PC-9 (cell line): ENCODE measurements around the gene UBQLNL. TPM values are rescaled to one million over a fixed set of nuclear protein-coding genes. Genes with fewer than 3 reads are reported as not detected.

Experiments used
- BruUV-seq: library from RNA; stranded (reverse); fragments of 400-500 nt; replicated peaks from 2 replicates; lab custom pipeline; 2021; lab: Mats Ljungman, UMichigan
- CTCF ChIA-PET: fragments of 300-600 bp; sonication (Branson Sonifier 250); formaldehyde crosslinking; loops from one replicate; lab custom pipeline; 2022; ENCODE audit warnings: antibody characterized with exemption; lab: Charles Lee
- POLR2A ChIA-PET: fragments of 300-600 bp; sonication (Branson Sonifier 250); formaldehyde crosslinking; loops from one replicate; lab custom pipeline; 2022; ENCODE audit warnings: antibody characterized with exemption; ENCODE audit not compliant: unreplicated experiment; lab: Charles Lee
- DNase-seq, 2 experiments: peaks; one replicate each; pipeline versions ENCODE4 v3.0.0 to v3.0.0-alpha.2; 2015 to 2022; ENCODE audit warnings: mixed read lengths in 1 of 2
- H2AFZ ChIP-seq: fragments of 200-600 bp; sonication (generic); 2 replicates; pipeline ENCODE4 v1.8.1; 2017; ENCODE audit warnings: antibody characterized with exemption
- H3F3A ChIP-seq: fragments of 200-600 bp; sonication (generic); 2 replicates; pipeline ENCODE4 v1.8.1; 2017; ENCODE audit warnings: antibody characterized with exemption, mild to moderate bottlenecking, low read depth; ENCODE audit not compliant: insufficient read depth
- H3K27ac ChIP-seq: fragments of 200-600 bp; sonication (generic); 2 replicates; pipeline ENCODE4 v1.6.1; 2016; ENCODE audit warnings: mixed run types
- H3K27me3 ChIP-seq: fragments of 200-600 bp; sonication (generic); 2 replicates; pipeline ENCODE4 v1.6.1; 2016; ENCODE audit warnings: low read depth, mixed run types; ENCODE audit not compliant: insufficient read depth
- H3K36me3 ChIP-seq: fragments of 200-600 bp; sonication (generic); 2 replicates; pipeline ENCODE4 v1.6.1; 2016; ENCODE audit warnings: low read depth, mixed run types
- H3K4me1 ChIP-seq: fragments of 200-600 bp; sonication (generic); replicated peaks from 2 replicates; pipeline ENCODE4 v1.6.1; 2016; ENCODE audit warnings: mixed run types; ENCODE audit not compliant: insufficient read depth
- H3K4me2 ChIP-seq: fragments of 200-600 bp; sonication (generic); 2 replicates; pipeline ENCODE4 v1.6.1; 2017; ENCODE audit warnings: mixed run types
- H3K4me3 ChIP-seq: fragments of 200-600 bp; sonication (generic); 2 replicates; pipeline ENCODE4 v1.6.1; 2016; ENCODE audit warnings: mixed run types
- H3K79me2 ChIP-seq: fragments of 200-600 bp; sonication (generic); 2 replicates; pipeline ENCODE4 v1.6.1; 2017; ENCODE audit warnings: low read depth, mixed run types
- H3K9me2 ChIP-seq: fragments of 200-600 bp; sonication (generic); 2 replicates; pipeline ENCODE4 v1.8.1; 2017; ENCODE audit warnings: mild to moderate bottlenecking; ENCODE audit not compliant: insufficient read depth
- H3K9me3 ChIP-seq: fragments of 200-600 bp; sonication (generic); 2 replicates; pipeline ENCODE4 v1.8.1; 2016; ENCODE audit warnings: low read depth; ENCODE audit not compliant: insufficient read depth
- H4K20me1 ChIP-seq: fragments of 200-600 bp; sonication (generic); 2 replicates; pipeline ENCODE4 v1.8.1; 2017; ENCODE audit not compliant: insufficient read depth
- EZH2 ChIP-seq: fragments of 200-600 bp; sonication (generic); IDR thresholded peaks from 2 replicates; pipeline ENCODE4 v1.8.0; 2017; ENCODE audit warnings: antibody characterized with exemption, low read depth
- intact Hi-C: fragments of 100-400 bp; cut with micrococcal nuclease; formaldehyde crosslinking; loops from one replicate; pipeline ENCODE4 v1.10.0; 2022; ENCODE audit not compliant: unreplicated experiment
- total RNA-seq: library from RNA; stranded (reverse); gene quantifications from 2 replicates; pipeline ENCODE4 v1.2.3, GENCODE V29; 2021
- TF ChIP-seq, protein P1 (sequence below): fragments of 200-600 bp; sonication (generic); conservative IDR thresholded peaks from 2 replicates; pipeline ENCODE4 v1.6.1; 2017; ENCODE audit warnings: mixed run types, antibody characterized with exemption, mild to moderate bottlenecking, moderate library complexity

The UBQLNL gene
- total RNA-seq, 1 experiment from 2014 or later: 0.15 TPM

DNA sequence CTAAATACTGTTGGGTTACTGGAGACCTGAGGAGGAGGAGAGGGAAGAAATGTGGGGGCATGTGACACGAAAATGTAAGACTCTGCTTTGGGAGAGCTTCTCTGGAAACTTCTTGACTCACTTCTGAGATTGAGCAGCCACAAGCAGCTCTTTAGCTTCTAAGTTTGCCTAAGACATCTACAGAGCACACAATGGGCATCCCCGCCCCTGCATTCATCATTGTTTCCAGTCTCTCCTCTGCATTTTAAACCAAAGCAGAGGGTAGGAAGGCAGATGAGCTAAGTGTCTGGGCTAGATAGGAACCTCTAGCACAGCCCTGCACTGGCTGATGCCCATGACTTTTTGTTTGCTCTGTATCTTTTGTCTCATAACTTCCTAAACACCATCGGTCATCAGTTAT lies 30.1 kb downstream of the UBQLNL start:
- Histone ChIP-seq H3K9me3 (no peaks in the 10 kb centered on the region), H3K79me2 (no peaks in the 10 kb centered on the region), H2AFZ (no peak overlapping the region), H4K20me1 (no peaks in the 10 kb centered on the region), H3K9me2 (no peaks in the 10 kb centered on the region), H3K36me3 (no peaks in the 10 kb centered on the region), H3F3A (no peaks in the 10 kb centered on the region), H3K4me3 (no peak overlapping the region), H3K4me2 (no peak overlapping the region), H3K27ac (no peak overlapping the region), H3K4me1 (no peaks in the 10 kb centered on the region), H3K27me3 (no peaks in the 10 kb centered on the region)
- intact Hi-C loops: no loop called here
- no peak for TF ChIP-seq EZH2
- TF ChIP-seq, protein P1, sequence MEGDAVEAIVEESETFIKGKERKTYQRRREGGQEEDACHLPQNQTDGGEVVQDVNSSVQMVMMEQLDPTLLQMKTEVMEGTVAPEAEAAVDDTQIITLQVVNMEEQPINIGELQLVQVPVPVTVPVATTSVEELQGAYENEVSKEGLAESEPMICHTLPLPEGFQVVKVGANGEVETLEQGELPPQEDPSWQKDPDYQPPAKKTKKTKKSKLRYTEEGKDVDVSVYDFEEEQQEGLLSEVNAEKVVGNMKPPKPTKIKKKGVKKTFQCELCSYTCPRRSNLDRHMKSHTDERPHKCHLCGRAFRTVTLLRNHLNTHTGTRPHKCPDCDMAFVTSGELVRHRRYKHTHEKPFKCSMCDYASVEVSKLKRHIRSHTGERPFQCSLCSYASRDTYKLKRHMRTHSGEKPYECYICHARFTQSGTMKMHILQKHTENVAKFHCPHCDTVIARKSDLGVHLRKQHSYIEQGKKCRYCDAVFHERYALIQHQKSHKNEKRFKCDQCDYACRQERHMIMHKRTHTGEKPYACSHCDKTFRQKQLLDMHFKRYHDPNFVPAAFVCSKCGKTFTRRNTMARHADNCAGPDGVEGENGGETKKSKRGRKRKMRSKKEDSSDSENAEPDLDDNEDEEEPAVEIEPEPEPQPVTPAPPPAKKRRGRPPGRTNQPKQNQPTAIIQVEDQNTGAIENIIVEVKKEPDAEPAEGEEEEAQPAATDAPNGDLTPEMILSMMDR: no peak
- no peak for DNase-seq
- no TSS peak for BruUV-seq
- ChIA-PET POLR2A (no interaction called here), CTCF (no interaction called here)

GRCh38 chr11:5486003-5486402 lies 30.5 kb downstream of the UBQLNL start:
- intact Hi-C loops: no loop called here
- H3K36me3 ChIP-seq: no peaks in the 10 kb centered on the region
- no peaks in the 10 kb centered on the region for H3K9me3 ChIP-seq
- H3F3A ChIP-seq: no peaks in the 10 kb centered on the region
- H4K20me1 ChIP-seq: no peaks in the 10 kb centered on the region
- H3K27me3 ChIP-seq: no peaks in the 10 kb centered on the region
- H3K9me2 ChIP-seq: no peaks in the 10 kb centered on the region
- no peak overlapping the region for H2AFZ ChIP-seq
- no peak overlapping the region for H3K4me3 ChIP-seq
- ChIA-PET POLR2A (no interaction called here), CTCF (no interaction called here)
- H3K27ac ChIP-seq: no peak overlapping the region
- TF ChIP-seq EZH2: no peak
- TF ChIP-seq, protein P1: no peak
- H3K4me1 ChIP-seq: no peaks in the 10 kb centered on the region
- no TSS peak for BruUV-seq
- DNase-seq: no peak
- H3K4me2 ChIP-seq: no peak overlapping the region
- no peaks in the 10 kb centered on the region for H3K79me2 ChIP-seq

DNA sequence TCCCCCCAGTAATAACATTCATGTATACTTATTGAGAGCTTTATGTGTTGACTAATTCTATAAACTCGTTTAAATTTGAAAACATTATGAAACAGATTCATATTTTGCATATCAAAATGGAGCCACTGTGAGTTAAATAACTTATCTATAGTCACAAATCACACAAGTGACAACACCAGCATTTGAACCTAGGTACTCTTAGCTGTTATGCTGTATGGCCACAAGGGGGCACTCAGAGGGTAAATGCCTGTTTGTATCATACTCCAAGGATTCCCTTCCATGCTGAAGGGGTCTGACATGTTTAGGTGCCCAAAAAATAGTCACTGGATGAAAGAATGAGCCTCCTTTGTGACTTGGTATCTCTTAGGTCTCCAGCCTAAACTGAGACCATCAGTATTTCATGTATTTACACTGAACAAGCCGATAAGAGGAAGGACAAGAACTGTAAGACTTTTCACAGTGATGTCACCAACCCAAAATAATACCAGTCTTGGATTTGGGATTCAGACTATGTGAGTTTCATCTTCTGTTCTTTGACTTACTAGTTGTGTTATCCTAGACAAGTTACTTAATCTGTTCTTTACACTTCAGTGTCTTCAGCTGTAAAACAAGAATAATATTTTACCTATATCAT lies 40.2 kb downstream of the UBQLNL start:
- H2AFZ ChIP-seq: no peak overlapping the region
- H3F3A ChIP-seq: no peaks in the 10 kb centered on the region
- H3K4me3 ChIP-seq: no peak overlapping the region
- no peak overlapping the region for H3K4me2 ChIP-seq
- intact Hi-C loops: loop anchor here (2.0 kb wide), 1 partner anchor 236 kb away; no protein-coding TSS in a partner anchor
- ChIA-PET CTCF (no interaction called here), POLR2A (no interaction called here)
- H3K27ac ChIP-seq: no peak overlapping the region
- no peak for TF ChIP-seq EZH2
- TF ChIP-seq, protein P1: peak; percentile 77
- H3K9me2 ChIP-seq: no peaks in the 10 kb centered on the region
- peak in 1 of 2 experiments; percentile 4 for DNase-seq
- H3K27me3 ChIP-seq: no peaks in the 10 kb centered on the region
- no peaks in the 10 kb centered on the region for H3K9me3 ChIP-seq
- H3K36me3 ChIP-seq: no peaks in the 10 kb centered on the region
- no peaks in the 10 kb centered on the region for H4K20me1 ChIP-seq
- no peaks in the 10 kb centered on the region for H3K4me1 ChIP-seq
- BruUV-seq: no TSS peak
- H3K79me2 ChIP-seq: no peaks in the 10 kb centered on the region
